HFF-Myc (cell line): ENCODE data around the gene MYH7B.

Experiments
- DNase-seq: peaks from one replicate; pipeline ENCODE4 v3.0.0-alpha.2; 2011; ENCODE audit warnings: low read depth; ENCODE audit errors: extremely low read depth
- H3K4me3 ChIP-seq: replicated peaks from 2 replicates; pipeline ENCODE4 v1.5.1; 2011; ENCODE audit warnings: low read depth, mild to moderate bottlenecking, control low read depth, low read length
- TF ChIP-seq, protein P1 (sequence below): IDR thresholded peaks from 2 replicates; pipeline ENCODE4 v1.5.1; 2012; ENCODE audit warnings: mild to moderate bottlenecking, low read depth, low read length, control low read depth; ENCODE audit errors: missing control alignments

MYH7B gene

DNA sequence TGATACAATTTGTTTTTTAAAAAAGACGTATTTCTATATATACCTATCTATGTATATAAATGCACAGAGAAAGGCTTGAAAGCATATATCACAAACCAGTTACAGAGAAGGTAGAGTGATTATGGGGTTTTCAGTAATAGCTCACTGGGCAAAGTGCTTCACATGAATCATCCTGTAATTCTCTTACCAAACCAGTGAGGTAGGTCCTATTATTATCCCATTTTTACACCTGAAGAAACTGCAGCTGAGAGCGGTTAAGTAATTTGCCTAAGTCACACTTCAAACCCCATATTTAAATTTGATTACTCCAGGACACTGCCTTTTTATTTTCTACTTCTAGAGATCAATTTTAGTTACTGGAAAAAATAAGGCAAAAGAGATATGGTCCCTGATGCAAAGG is 4.4 kb upstream of the MYH7B start:
- no peak for DNase-seq
- H3K4me3 ChIP-seq: no peak overlapping the region
- TF ChIP-seq, protein P1, sequence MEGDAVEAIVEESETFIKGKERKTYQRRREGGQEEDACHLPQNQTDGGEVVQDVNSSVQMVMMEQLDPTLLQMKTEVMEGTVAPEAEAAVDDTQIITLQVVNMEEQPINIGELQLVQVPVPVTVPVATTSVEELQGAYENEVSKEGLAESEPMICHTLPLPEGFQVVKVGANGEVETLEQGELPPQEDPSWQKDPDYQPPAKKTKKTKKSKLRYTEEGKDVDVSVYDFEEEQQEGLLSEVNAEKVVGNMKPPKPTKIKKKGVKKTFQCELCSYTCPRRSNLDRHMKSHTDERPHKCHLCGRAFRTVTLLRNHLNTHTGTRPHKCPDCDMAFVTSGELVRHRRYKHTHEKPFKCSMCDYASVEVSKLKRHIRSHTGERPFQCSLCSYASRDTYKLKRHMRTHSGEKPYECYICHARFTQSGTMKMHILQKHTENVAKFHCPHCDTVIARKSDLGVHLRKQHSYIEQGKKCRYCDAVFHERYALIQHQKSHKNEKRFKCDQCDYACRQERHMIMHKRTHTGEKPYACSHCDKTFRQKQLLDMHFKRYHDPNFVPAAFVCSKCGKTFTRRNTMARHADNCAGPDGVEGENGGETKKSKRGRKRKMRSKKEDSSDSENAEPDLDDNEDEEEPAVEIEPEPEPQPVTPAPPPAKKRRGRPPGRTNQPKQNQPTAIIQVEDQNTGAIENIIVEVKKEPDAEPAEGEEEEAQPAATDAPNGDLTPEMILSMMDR: no peak

DNA sequence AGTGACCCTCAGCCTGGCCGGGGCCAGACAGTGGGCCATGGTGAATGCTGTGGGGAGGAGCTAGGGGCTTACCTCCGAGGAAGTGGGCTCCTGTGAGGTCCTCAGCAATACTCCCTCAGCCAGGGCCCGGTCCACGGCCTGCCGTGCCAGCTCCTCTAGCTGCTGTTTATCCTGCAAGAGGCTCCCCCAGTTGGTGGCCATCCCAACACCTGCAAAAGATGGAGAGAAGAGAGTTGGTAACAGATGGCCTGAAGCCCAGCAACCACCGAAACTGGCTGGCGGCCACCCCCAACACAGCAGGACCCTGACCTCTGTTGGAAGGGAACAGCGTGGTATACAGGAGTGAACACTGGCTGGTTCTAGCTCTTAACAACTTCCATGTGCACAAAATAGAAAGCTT is 4.0 kb upstream of the MYH7B start:
- no peak for DNase-seq
- H3K4me3 ChIP-seq: no peak overlapping the region
- TF ChIP-seq, protein P1: no peak

DNA sequence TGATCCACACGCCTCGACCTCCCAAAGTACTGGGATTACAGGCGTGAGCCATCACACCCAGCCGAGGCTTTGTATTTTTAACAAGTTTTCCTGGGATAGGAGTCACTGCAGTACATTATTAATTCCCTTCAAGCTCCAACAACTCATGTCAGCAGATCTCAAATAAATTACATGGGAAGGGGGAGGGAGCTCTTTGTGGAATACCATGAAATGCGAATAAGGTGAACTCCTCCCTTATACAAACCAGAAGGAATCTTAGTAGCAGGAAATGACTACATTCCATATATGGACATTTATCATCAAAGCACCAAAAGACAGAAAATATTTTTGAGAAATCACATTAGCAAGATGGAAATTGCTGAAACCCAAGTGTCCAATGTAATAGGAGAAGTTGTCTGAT is 3.0 kb upstream of the MYH7B start:
- no peak for DNase-seq
- H3K4me3 ChIP-seq: no peak overlapping the region
- TF ChIP-seq, protein P1: no peak

DNA sequence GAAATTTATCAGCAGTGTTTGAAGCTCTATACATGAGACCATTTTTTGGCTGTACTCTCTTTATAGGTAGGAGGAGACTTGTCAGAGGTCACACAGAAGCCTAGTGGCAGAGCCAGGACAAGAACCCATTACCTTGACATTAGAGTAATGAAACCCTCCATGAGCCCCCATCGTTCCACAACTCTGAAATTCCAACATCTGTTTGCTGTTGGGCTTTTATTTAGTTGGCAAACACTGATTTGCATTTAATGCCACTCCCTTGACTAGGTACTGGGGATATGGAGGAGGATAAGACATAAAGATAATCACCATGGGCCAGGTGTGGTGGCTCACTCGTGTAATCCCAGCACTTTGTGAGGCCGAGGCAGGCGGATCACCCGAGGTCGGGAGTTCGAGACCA is 1.7 kb upstream of the MYH7B start:
- TF ChIP-seq, protein P1: no peak
- no peak overlapping the region for H3K4me3 ChIP-seq
- no peak for DNase-seq

DNA sequence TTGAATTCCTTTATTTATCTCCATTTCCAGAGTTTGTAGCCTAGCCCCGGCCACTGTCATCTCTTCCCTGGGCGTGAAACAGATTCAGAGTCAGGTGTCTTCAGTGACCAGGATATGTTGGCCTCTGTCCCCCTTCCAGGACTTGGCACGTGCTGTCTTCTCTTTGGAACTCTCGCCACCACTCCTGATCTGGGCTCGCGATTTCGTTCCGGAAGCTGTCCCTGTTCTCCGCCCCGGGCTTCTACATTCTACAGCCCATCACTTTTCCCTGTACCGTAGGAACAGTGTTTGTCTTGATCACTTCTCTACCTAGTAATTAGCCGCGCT is 801 bp upstream of the MYH7B start:
- H3K4me3 ChIP-seq: peak overlapping the region; percentile 84
- peak; percentile 35 for DNase-seq
- TF ChIP-seq, protein P1: no peak

DNA sequence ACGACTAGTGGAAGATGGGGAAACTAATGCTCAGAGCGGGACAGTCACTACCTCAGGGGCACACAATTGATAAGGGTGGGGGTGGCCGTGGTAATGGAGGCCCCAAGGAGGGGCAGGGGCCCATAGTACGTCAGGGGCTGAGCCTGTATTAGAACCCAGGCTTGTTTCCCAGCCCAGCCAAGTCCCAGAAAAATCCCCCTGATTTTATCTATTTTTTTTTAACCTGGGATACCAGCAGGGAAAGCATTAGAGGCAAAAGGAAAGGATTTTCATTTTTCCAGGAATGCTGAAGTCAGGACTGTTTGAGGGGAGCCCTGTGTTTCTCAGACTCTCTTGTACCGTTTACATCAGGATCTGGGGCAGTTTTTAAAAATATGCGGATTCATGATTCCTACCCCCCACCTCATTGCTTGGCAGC is 382 bp downstream of the MYH7B start:
- H3K4me3 ChIP-seq: peak overlapping the region; percentile 84
- TF ChIP-seq, protein P1: no peak
- DNase-seq: no peak

DNA sequence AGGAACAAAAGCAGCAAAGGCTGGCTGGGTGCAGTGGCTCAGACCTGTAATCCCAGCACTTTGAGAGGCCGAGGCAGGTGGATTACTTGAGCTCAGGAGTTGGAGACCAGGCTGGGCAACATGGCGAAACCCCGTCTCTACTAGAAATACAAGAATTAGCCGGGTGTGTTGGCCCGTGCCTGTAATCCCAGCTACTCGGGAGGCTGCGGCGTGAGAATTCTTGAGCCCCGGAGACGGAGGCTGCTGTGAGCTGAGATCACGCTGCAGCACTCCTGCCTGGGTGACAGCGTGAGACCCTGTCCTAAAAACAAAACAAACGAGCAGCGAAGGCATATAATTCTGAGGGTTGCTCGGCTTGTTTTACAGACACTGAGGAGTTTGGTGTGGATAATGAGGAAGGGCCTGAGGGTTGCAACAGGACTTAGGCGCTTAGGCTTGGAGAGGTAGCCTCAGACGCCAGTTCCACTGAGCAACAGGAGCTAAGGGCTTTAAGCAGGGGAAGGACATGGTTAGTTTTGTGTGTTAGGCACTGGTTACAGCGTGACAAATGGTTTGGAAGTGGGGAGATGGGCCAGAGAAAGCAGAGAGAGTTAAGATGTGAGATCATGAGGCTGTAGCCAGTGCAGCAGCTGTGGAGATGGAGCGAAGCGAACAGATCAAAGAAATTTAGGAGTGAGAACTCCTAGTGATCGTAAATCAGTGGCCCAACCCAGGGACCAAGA is 1.2 kb downstream of the MYH7B start:
- H3K4me3 ChIP-seq: no peak overlapping the region
- DNase-seq: no peak
- TF ChIP-seq, protein P1: no peak
